NCI-H2196 treated with DMSO at 0.1 percent for 48 hours (cell line): ENCODE measurements around the gene PKN1.

ENCODE experiments used
- DNase-seq: peaks from one replicate; lab custom pipeline; 2025; ENCODE audit not compliant: unreplicated experiment; lab: John Stamatoyannopoulos, UW

PKN1 gene

GRCh38 chr19:14512406-14512961 lies 79.4 kb downstream of the PKN1 start:
- DNase-seq: no peak

- DNase-seq: no peak
Observed at GRCh38 chr19:14514215-14514863, 81.2 kb downstream of the PKN1 start.

GRCh38 chr19:14515501-14516047 lies 82.5 kb downstream of the PKN1 start:
- DNase-seq: no peak

GRCh38 chr19:14516048-14516534 lies 83.0 kb downstream of the PKN1 start:
- DNase-seq: no peak

GRCh38 chr19:14516746-14517438 lies 83.8 kb downstream of the PKN1 start:
- DNase-seq: no peak

- no peak for DNase-seq
Observed at GRCh38 chr19:14517446-14517839, 84.3 kb downstream of the PKN1 start.

GRCh38 chr19:14517840-14518505 lies 84.9 kb downstream of the PKN1 start, which contains the start of gene DNAJB1:
Gene DNAJB1, minus strand, starts transcription at chr19:14518397. Its CDS starts 48 bp downstream, at chr19:14518349.
- DNase-seq: peak; percentile 37

GRCh38 chr19:14519245-14519859 lies 86.2 kb downstream of the PKN1 start:
- DNase-seq: no peak

GRCh38 chr19:14519860-14520407 lies 86.8 kb downstream of the PKN1 start:
- peak; percentile 24 for DNase-seq

- DNase-seq: no peak
Observed at GRCh38 chr19:14520543-14520942, 87.4 kb downstream of the PKN1 start.
